Activated T-cell treated with anti-CD3 and anti-CD28 coated beads, Interleukin-2, amount 50 U/mL, for 1 hour (primary cell): ENCODE data around the gene NT5C3B.
A peak's percentile ranks its signal among the peaks of the same experiment; 100 is the strongest.

Source experiments
- DNase-seq: peaks from one replicate; pipeline ENCODE4 v3.0.0-alpha.2; 2020

Gene NT5C3B

GRCh38 chr17:41806685-41807445, 29.2 kb downstream of the NT5C3B start:
- no peak for DNase-seq

DNA sequence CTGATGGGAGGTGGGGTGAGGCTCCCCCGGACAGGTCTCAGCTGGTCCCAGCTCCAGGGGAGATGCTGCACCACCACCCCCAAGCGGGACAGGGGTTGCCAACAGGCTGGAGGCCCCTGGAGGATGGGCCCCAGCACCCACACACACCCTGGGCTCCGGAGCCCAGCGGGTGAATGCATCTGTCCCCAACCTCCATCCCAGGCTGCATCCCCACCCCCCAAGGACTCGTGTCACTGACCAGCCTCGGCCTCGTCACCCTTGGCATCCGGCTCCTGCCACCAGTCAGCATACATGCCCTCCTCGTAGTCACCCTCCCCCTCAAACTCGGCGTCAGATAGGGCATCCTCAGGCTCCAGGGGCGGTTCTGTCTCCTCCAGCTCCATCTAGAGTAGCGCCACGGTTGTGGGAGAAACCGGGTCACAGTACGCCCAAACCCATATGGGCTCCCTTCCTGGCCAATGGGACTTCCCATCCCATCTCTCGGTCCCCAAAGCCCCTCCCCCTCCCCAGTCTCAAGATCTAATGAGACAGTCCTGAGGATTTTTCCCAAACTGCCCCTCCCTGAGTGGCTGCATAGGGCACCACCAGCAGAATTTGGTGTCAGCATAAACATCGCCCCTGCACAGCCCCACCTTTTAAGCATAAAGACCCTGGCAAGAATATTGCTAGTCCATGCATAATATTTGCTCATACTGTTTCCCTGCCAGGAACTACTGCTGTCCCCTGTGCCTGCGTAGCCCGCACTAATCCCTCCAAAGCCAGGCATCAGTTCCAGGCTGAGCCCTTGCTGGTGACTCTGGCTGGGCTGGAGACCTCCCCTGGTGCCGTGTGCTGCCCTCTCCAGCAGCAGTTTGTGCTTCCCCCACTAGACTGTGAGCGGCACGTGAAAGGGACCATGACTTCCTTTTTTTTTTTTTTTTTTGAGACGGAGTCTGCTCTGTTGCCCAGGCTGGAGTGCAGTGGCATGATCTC, 32.7 kb downstream of the NT5C3B start:
- no peak for DNase-seq

- DNase-seq, result peak; percentile 80
Measured at GRCh38 chr17:41801374-41802271, 34.4 kb downstream of the NT5C3B start.

GRCh38 chr17:41800601-41801373, 35.2 kb downstream of the NT5C3B start:
- DNase-seq, result no peak

GRCh38 chr17:41799366-41799765, 36.7 kb downstream of the NT5C3B start:
- DNase-seq, result no peak

DNA sequence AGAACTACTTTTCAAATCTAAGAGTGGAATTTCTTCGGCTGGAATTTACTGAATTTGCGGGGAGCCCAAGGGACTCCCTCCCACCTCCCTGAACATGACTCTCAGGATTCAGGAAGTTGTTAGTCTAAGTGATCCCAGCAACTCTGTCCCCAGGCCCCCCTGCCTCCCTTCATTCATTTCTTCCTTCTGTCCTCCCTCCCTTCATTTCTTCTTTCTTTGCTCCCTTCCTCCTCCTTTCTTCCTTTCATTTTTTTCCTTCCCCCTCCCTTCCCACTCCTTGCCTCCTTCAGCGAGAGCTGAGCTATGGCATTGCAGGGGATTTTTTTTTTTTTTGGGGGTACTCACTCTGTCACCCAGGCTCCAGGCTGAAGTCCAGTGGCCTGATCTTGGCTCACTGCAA, 38.7 kb downstream of the NT5C3B start:
- DNase-seq, result no peak

- DNase-seq, result no peak
Measured at GRCh38 chr17:41796121-41796895, 39.7 kb downstream of the NT5C3B start.

- no peak for DNase-seq
Measured at GRCh38 chr17:41794540-41794975, 41.5 kb downstream of the NT5C3B start.

GRCh38 chr17:41793784-41794539, 42.1 kb downstream of the NT5C3B start:
- no peak for DNase-seq

DNA sequence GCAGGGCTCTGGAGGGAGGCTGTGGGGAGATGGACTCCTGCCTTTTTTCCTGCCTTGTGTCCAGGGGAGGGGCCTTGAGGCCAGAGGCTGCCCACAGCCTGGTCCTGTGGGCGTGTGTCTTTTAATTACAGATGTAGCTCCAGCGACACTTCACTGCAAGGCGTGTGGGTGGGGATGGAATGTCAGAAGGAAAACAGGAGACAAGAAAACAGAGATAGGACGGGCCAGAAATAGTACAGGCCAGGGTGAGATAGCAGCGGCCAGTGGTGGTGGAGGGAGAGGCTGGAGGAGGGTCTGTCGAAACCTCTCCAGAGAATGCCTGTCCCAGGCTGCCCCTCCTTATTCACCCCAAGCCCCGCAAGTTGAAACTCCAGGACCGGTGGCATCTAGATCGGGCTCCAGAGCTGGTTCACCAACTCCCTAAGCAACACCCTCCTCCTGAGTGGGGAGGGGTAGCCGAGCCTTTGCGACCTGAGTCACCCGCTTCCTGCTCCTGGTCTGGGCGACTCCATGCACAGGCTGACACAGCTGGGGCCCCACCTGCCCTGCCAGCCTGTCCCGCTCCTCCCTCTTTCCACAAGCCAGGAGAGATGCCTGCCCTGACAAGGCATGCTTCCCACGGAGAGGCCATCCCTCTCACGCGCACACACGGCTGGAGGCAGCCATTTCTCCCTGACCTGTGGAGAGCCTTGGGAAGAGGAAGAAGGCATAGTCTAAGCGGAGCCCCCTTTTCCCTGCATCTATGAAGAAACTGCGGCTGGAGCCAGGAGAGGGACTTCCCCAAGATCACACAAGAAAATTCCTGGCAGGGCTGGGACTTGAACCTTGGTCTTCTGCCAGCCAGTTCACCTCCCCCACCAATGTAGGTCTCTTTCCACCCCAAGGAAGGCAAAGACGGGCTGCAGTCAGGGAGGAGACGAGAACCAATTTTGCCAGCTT, 42.9 kb downstream of the NT5C3B start:
- no peak for DNase-seq

DNA sequence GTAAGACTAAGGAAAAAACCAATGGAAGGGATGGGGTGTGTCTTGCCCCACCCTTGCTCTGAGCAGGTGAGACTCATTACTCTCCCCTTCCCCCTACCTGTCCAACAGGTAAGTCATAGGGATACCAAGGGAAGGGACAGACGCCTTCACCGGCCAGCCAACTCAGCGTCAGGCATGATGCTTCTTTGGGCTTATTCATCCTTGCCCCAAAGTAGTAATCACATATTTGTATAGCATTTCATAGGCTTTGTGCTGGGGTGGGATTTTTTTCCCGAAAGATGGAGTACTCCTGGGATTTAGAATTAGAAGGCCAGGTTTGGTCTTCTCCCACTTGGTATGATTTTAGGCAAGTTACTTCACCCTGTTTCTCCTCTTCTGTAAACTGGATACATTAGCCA, 49.0 kb downstream of the NT5C3B start:
- DNase-seq, result no peak

- peak; percentile 91 for DNase-seq
Measured at GRCh38 chr17:41786227-41787020, 49.6 kb downstream of the NT5C3B start, which contains the start of gene JUP. JUP (minus strand) TSS chr17:41786711; CDS start chr17:41771854, 14,857 bp downstream.

GRCh38 chr17:41785859-41786226, 50.2 kb downstream of the NT5C3B start:
- DNase-seq, result peak; percentile 27

GRCh38 chr17:41785091-41785858, 50.8 kb downstream of the NT5C3B start:
- DNase-seq, result no peak

GRCh38 chr17:41784207-41784744, 51.8 kb downstream of the NT5C3B start:
- DNase-seq, result no peak

GRCh38 chr17:41782142-41782541, 53.9 kb downstream of the NT5C3B start:
- no peak for DNase-seq
